GM12892 (cell line): ENCODE data around the gene KIRREL2.

ENCODE experiments used
- POLR2A ChIP-seq: IDR thresholded peaks from 2 replicates; pipeline ENCODE4 v1.6.1; 2011; ENCODE audit warnings: low read depth, low read length, control low read depth
- POLR2AphosphoS5 ChIP-seq: IDR thresholded peaks from 2 replicates; pipeline ENCODE4 v1.6.1; 2011; ENCODE audit warnings: low read depth, low read length, control low read depth
- TAF1 ChIP-seq: IDR thresholded peaks from 2 replicates; pipeline ENCODE4 v1.6.1; 2011; ENCODE audit warnings: low read depth, mild to moderate bottlenecking, control low read depth, low read length, borderline replicate concordance

DNA sequence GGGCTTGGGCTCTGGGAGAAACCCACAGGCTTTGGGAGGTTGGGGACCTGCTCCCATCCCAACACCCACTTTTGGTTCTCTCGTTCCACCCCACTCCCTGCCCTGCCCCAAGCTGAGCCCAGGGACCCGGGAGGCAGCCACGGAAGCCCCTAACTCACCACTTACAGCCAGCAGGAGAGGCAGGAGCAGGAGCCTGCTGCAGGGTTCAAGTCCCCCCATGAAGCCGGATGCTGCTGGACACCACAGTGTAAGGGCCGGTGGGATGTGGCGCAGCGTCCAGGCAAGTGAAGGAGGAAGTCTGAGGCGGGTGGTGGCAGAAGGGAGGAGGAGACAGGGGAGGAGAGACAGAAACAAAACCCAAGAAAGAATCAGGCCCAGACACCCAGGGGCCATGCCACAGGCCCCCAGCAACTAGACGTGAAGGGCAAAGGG is 51.3 kb downstream of the KIRREL2 start, which contains the start of gene TYROBP:
- TF ChIP-seq POLR2A: no peak
- TF ChIP-seq POLR2AphosphoS5: no peak
- TF ChIP-seq TAF1: no peak
